NCI-H2081 treated with DMSO at 0.1 percent for 48 hours (cell line): ENCODE data around the gene CDIPT.
A peak's percentile ranks its signal among the peaks of the same experiment; 100 is the strongest.

Experiments
- DNase-seq: peaks from one replicate; lab custom pipeline; 2025; lab: John Stamatoyannopoulos, UW

The CDIPT gene

DNA sequence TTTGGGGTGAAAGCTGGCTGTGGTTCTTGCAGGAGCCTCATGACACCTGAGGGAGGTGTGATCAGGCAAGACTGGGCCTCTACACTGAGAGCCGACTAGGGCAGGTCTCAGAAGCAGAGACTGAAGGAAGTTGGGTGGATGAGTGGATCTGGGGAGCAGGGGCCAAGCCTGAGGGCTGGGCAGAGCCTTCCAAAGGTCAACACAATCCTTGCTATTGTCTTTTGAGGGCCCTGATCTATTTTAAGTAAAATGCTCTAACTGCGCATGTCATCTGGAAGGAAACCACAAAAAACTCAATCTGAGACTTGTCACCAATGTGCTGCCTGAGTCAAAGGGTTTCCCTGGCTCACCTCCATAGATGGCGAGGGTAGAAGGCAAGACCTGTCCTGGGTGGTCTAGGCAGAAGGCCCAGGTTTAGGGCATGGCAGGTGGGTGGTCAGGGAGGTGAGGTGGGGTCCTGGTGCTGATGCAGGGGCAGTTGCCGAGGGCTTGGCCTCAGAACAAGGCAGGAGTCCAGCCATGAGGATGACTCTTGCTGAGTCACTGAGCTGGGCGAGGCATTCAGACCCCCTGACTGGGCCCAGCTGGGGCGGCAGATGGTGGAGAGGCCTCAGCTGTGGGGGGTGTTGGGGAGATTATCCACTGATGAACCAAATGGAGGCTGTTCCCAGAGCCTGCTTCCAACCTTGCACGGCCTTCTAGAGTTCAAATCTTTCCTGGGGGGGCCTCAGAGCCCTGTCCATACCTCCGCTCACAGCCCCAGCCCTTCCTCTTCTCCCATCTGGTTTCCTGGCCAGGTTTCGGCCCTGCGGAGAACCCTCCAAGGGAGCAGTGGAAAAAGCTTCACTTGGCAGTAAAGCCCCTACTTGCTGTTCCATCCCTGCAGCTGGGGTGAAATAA, 37.6 kb downstream of the CDIPT start:
- no peak for DNase-seq

DNA sequence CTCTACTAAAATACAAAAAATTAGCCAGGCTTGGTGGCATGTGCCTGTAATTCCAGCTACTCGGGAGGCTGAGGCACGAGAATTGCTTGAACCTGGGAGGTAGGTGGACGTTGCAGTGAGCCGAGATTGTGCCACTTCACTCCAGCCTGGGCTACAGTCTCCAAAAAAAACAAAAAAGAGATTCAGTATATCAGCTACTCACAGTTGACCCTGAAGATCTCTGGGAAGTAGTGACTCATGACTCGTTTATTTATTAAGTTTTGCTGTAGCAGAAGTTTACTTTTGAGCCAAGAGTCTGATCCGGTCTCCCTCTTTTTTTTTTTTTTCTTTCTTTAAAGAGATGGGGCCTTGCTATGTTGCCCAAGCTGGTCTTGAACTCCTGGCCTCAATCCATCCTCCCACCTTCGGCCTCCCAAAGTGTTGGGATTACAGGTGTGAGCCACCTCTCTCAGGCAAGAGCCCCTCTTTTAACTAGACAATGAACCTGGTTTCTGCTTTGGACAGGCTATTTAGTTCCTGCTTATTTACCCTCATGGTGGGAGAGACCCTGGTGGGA, 38.4 kb downstream of the CDIPT start:
- no peak for DNase-seq

DNA sequence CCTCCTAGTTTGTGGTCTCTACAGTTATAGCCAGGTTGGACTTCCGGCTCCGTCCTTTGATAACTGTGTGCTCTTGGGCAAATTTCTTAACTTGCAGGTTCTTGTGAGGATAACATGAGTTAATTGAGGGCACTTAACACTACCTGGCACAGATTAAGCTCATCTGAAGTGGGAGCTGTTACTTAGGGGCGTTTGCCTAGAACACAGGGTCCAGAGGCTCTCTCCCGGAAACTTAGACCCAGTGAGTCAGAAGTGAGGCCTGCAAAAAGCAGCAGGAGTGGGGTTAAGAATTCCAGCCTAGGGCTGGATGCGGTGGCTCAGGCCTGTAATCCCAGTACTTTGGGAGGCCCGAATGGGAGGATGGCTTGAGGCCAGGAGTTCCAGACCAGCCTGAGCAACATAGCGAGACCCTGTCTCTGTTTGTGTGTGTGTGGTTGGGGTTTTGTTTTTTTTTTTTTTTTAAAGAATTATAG, 41.3 kb downstream of the CDIPT start:
- DNase-seq: no peak

DNA sequence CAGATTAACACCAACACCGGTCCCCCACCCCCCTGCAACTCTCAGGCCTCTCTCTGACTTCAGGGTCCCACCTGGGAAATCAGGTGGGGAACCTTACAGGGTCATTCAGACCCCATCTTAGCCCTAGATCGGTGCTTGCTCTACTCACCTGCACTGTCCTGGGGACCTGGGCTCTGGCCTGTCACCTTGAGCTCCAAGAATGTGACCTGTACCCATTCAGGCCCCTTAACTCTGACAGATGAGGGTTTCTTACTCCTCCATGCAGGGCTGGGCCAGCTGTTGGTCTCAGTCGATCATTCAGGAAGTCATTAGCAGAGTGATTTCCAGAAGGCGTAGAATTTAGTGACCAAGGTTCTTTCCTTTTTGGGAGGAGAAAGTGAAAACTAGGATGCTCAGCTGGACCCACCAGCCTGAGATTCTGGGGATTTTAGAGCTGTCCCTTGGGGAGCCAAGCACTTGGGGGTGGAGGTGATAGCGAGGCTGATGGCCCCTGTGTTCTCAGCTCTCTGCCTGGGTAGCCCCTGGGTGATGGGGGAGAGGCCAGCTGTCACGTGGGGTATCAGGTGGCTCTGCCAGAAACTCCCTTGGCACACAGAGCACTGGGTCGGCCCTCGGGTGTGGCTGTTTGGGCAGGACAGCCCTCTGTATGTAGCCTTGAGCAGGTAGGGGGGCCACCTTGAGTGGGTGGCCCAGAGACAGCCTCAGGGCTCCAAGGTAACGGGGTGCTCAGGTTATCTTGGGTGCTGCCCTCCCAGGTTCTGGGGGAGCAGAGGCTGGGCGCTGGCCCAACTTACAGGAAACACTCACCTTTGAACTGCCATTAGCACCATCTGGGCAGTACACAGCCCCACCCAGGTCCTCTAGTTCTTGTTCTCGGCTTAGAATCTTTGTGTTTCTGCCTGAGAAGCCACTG, 42.0 kb downstream of the CDIPT start:
- no peak for DNase-seq

DNA sequence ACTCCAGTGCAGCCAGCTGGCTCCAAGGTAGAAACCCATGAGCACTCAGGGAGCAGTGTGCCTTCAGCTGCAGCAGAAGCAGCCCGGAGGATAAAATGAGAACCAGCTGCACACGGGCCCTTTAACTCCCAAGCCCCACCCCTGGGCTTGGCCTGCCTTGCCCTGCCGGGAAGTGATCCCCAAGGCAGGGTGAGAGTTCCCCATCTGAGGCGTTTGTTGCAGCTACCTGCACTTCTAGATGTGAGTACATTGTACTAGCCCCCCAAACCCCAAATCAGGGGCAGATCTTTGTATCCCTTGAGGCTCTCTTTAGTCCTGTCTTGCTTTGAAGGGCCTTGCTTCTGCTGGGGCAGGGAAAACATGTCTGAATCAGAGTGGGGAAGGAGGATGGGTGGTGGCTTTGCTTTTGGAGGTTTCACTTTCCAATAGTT, 42.7 kb downstream of the CDIPT start, which contains the start of gene MVP:
Gene MVP (plus strand): TSS at position 192 of the 431 bp plus-strand sequence. CDS start 10,088 bp downstream, outside the sequence.
- DNase-seq: no peak

DNA sequence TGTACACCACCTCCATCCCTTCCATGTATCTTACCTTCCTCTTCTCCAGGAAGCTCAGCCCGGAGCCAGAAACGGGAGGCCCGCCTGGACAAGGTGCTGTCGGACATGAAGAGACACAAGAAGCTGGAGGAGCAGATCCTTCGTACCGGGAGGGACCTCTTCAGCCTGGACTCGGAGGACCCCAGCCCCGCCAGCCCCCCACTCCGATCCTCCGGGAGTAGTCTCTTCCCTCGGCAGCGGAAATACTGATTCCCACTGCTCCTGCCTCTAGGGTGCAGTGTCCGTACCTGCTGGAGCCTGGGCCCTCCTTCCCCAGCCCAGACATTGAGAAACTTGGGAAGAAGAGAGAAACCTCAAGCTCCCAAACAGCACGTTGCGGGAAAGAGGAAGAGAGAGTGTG, 43.5 kb downstream of the CDIPT start:
- no peak for DNase-seq

DNA sequence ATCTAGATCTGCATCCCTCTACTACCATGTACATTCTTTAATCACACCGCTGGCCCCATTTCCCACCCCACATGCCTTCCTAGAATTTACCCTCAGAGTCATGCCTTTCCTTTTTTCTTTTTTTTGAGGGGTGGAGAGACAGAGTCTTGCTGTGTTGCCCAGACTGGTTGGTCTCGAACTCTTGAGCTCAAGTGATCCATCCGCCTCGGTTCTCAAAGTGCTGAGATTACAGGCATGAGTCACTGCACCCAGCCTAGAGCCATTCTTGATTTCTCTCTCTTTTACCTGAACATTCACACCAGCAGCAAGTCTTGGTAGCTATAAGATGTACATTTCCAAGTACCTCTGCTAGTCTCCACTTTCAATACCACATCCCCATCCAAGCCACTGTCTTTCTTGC, 44.9 kb downstream of the CDIPT start:
- no peak for DNase-seq

DNA sequence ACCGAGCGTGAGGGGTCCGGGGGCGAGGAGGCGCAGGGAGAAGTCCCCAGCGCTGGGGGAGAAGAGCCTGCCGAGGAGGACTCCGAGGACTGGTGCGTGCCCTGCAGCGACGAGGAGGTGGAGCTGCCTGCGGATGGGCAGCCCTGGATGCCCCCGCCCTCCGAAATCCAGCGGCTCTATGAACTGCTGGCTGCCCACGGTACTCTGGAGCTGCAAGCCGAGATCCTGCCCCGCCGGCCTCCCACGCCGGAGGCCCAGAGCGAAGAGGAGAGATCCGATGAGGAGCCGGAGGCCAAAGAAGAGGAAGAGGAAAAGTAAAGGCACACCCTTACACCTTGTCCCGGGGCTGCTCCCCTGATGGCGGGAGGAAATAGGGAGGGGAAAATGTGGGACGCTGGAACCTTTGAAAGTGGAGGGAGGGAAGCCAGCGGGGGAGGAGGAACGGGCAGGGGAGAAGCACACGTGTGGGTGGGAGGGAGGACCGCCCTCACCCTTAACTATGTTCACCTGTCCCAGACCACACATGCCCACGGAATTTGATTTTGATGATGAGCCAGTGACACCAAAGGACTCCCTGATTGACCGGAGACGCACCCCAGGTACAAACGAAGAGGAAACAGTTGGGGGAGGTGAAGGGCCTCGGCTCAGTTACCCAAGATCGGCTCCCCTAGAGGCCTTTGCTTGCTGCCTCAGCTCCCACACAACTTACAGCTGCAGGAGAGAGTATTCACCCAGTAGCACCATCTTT, 46.2 kb downstream of the CDIPT start:
- DNase-seq: no peak

DNA sequence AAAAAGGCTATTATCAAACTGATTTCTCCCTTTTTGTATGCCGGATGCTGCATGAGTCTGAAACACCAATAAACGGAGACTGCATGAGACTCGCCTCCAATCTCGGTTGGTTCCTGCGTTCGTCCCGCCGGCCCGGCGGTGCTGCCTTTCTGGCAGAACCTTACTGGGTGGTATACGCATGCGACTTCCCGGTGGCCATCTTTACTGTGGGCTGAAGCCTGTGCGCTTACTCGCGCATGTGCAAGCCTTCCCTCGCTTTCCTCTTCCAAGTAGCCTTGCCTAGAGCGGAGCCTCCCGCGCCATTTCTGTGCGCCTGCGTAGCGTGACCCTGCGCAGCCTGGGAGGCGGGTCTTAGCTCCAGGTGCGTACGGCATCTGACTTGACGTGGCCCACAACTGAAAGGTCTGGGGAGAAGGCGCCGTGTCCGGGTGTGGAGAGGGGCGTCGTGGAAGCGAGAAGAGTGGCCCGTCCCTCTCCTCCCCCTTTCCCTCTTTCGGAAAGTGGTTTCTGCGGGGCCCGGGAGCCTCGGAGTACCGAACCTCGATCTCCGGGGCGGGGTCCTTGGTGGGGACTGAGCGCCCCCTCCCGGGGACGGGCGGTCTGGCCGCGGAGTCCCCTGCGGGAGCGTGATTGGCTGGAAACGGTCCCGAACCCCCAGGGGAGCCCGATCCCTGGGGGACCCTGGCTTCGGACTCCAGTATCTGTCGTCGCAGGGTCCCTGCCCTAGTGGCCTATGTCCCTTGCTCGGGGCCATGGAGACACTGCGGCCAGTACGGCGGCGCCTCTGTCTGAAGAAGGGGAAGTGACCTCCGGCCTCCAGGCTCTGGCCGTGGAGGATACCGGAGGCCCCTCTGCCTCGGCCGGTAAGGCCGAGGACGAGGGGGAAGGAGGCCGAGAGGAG, 47.0 kb downstream of the CDIPT start, which contains the start of gene PAGR1:
Gene PAGR1 (plus strand): TSS at position 360 of the 901 bp plus-strand sequence. CDS start 374 bp downstream, at position 734.
- peak; percentile 92 for DNase-seq

DNA sequence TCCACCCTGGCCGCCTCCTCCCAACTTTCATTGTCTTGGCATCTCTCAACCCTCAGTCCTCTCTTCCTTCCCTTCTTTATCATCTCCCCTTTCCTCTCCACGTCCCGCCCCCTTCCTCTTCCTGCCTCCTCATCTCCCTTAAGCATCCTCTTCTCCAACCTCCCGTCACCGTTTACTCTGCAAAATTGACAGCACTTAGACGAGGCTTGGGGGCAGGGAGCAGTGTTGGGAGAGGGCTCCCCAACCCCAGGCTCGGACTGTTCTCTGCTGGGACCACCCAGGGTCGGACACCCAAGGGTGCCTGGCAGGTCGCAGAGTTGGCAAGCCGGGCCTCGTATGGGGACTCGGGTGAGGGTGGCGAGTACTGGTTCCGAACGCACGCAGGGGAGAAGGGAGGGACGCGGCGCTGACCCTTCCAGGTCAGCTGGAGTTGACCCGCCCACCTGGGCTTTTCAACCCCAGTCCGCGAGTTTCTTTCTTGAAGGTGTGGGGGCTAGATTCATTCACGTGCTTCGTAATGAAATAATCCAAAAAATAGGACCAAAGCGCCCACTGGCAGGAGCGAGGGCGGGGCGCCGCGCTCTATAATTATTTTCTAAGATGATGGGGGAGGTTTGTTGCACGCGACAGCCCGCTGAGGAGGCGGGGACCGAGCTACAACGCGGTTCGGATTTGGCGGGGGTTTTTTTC, 47.8 kb downstream of the CDIPT start:
- no peak for DNase-seq

DNA sequence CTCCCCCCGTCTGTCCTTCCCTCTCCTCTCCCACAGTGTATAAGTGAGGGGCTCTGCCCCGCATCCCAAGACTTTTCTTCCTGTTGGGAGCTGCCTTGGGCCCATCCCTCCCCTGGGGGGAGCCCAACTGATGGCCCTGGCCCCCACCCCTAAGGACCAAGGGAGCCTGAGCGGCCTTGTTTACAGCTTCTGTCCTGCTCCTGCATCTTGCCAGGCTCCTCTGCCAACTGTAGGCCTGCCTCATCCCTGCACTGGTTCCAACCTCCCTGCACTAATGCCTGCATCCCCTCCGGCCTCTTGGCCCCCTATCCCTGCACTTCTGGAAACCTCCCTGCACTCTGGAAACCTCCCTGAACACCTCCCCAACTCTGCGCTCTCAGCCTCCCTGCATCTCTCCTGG, 48.4 kb downstream of the CDIPT start:
- DNase-seq: no peak

DNA sequence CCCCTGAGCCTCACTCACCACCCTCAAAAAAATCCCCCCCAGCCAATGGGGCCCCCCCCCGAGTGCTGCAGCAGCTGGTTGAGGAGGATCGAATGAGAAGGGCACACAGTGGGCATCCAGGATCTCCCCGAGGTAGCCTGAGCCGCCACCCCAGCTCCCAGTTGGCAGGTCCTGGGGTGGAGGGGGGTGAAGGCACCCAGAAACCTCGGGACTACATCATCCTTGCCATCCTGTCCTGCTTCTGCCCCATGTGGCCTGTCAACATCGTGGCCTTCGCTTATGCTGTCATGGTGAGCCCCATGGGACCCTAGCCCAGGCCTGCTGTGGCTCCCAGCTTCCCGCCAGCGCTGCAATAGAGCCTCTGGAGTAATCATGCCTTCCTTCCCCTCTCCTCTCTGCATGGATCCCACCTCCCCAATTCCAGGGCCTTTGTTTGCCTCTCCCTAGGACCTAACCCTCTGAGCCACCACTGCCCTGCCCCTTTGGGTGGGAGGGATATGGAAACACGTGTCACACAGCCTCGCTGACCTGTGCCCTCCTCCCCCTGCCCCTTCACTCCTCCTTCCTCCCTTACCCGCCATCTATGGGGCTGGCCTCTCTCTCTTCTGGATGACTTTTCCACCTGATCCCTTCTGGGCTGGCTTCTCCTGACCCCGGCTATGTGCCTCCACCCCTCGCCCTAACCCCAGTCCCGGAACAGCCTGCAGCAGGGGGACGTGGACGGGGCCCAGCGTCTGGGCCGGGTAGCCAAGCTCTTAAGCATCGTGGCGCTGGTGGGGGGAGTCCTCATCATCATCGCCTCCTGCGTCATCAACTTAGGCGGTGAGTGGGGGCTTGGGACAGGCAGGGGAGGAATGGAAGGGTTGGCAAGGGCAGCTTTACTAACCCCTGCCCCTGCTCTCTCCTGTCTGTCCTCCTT, 49.1 kb downstream of the CDIPT start:
- no peak for DNase-seq

DNA sequence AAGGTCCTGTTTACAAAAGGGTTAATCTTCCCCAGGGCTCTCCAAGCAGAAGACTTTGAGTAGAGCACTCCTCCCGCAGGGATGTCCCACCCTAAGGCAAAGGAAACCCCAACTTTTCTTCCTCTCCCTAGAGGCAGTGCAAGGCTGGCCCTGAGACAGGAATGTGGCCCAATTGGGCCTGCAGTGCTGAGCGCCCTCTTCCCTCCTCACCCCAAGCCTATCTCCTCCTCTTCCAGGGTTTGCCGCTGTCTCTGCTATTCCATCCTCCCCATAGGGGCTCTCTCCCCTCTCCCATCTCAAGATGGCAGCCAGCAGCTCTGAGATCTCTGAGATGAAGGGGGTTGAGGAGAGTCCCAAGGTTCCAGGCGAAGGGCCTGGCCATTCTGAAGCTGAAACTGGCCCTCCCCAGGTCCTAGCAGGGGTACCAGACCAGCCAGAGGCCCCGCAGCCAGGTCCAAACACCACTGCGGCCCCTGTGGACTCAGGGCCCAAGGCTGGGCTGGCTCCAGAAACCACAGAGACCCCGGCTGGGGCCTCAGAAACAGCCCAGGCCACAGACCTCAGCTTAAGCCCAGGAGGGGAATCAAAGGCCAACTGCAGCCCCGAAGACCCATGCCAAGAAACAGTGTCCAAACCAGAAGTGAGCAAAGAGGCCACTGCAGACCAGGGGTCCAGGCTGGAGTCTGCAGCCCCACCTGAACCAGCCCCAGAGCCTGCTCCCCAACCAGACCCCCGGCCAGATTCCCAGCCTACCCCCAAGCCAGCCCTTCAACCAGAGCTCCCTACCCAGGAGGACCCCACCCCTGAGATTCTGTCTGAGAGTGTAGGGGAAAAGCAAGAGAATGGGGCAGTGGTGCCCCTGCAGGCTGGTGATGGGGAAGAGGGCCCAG, 50.0 kb downstream of the CDIPT start:
- no peak for DNase-seq

DNA sequence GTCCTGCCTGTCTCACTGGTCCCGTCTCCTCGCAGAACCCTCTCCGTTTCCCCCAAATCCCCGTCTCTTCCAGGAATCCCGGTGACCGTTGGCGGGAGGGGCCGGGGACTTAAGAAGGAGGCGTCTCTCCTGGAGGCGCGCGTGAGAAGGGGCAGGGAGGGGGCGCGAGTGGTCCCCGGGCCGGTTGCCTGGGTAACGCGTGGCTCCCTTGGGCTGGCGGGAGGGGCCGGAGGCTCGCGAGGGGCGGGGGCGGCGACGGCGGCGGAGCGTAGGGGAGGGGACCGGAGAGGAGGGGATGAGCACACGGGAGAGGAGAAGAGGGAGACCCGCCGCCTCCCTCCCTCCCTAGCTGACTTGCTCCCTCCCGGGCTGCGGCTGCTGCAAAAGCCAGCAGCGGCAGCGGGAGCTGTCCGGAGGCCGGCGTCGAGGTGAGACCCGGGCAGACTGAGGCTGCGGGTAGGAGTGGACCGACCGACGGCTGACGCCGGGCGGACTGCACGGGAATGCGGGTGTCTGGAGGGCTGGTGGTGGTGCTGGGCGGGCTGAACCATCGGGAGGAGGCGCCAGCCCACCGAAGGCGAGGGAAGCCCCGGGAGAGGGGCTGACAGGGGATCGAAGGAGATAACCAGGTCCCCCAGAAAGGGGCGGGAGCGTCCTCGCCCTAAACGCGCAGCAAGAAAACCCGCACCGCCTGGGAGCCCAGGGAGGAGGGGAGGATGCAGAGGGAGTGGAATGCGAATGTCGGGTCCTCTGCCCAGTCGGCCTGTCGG, 50.9 kb downstream of the CDIPT start, which contains the start of gene PRRT2:
Gene PRRT2 (plus strand): TSS at position 298 of the 770 bp plus-strand sequence. CDS start 862 bp downstream, outside the sequence.
- no peak for DNase-seq

DNA sequence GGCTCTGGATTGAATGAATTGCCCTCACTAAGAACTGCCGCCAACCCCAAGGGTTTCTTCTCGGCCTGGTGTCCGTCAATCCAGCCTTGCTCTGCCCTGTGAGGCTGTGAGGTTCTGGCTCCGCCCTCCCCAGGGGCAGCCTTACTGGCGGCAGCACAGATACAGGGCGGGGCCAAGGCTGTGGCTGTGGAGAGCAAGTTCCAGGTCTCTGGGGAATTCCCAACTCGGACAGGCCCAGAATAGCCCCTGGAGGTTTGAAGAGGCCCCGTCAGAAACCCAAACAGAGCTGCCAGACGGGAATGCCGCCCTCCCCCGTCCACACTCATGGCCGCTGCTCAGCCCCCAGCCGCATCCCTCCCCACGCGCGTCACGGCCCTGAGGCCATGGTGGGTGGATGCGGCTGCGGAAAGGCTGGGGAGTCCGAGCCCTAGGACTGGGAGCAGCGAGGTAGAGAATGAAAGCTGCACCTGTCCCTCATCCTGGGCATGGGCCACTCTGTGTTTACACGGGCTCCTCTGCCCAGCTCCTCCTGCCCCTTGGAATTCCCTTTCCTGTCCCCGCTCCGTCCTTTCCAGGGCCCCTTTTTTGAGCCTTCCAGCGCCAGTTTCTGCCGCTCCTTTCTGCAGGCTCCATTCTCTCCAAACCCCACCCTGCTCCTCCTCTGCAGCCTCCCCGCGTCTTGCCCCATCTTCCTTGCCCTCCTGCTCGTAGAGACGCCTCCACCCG, 51.7 kb downstream of the CDIPT start:
- DNase-seq: no peak

DNA sequence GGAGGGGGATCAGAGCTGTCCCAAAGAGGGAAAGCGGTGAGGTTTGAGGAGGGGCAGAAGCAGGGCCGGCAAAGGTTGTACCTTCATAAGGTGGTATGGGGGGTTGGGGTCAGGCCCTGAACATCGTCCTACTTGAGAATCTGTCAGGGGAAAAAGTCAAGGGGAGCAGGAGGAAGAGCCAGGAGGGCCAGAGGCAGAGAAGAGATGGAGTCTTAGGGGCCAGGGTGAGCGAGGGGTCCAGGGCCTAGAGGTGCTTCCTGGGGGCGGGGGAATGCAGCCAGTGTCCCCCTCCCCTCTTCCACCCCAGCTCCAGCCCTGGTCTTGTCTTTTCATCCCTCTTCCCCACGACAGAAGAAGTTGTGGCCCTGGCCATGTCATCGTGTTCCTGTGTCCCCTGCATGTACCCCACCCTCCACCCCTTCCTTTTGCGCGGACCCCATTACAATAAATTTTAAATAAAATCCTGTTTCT, 52.3 kb downstream of the CDIPT start:
- no peak for DNase-seq
